ENCODE measurements around the gene HIVEP1.
"Not testable (repeated sequence)": the region's sequence is repeated elsewhere in the genome, so short reads cannot be mapped to it uniquely, and the experiment has no call there.

The HIVEP1 gene

GRCh38 chr6:12092762-12093161 lies 80.7 kb downstream of the HIVEP1 start:
- DNase-seq = no peak

- DNase-seq = no peak
Observed at GRCh38 chr6:12094689-12095088, 82.6 kb downstream of the HIVEP1 start.

GRCh38 chr6:12096342-12096741 lies 84.2 kb downstream of the HIVEP1 start:
- no peak for DNase-seq

GRCh38 chr6:12097791-12098190 lies 85.7 kb downstream of the HIVEP1 start:
- no peak for DNase-seq

GRCh38 chr6:12099623-12100338 lies 87.7 kb downstream of the HIVEP1 start:
- DNase-seq = no peak

- no peak for DNase-seq
Observed at GRCh38 chr6:12101048-12101447, 88.9 kb downstream of the HIVEP1 start.

DNA sequence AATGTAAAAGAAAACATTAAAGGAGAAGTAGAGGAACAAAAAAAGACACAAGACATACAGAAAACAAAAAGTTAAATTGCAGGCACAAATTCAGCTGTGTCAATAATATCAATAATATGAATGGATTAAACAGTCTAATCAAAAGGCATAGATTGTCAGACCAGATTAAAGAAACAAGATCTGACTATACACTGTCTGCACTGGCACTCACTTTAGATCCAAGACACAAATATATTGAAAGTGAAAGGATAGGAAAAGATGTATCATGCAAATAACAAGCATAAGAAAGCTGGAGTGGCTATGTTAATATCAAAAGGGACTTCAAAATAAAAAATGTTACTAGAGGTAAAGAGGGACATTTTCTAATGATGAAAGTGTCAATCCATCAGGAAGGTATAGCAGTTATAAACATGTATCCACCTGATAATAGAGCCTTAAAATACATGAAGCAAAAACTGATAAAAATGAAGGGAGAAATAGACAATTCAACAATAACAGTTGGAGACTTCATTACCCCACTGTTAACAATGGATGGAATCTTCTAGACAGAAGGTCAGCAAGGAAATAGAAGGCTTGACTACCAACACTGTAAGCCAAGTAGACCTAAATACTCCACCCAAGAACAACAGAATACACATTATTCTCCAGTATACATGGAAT lies 89.7 kb downstream of the HIVEP1 start:
- no peak for DNase-seq

- DNase-seq = no peak
Observed at GRCh38 chr6:12102350-12102749, 90.2 kb downstream of the HIVEP1 start.

DNA sequence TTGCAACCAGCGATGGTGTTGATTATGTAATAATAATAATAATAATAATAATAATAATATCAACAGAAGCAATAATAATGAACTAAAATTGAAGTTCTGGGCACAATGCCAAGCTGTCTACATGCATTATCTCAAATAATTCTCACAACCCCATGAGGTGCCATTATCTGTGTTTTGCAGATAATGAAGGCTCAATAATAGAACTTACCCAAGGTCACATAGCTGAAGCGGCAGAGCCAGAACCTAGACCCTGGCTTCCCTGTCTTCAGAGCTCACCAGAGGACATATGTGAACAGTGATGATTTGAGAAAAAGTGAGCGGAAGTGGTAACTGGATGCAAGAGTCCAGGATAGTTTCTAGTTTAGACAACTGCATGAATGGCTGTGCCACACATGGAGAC lies 91.0 kb downstream of the HIVEP1 start:
- no peak for DNase-seq

- DNase-seq = no peak
Observed at GRCh38 chr6:12105271-12105670, 93.2 kb downstream of the HIVEP1 start.

DNA sequence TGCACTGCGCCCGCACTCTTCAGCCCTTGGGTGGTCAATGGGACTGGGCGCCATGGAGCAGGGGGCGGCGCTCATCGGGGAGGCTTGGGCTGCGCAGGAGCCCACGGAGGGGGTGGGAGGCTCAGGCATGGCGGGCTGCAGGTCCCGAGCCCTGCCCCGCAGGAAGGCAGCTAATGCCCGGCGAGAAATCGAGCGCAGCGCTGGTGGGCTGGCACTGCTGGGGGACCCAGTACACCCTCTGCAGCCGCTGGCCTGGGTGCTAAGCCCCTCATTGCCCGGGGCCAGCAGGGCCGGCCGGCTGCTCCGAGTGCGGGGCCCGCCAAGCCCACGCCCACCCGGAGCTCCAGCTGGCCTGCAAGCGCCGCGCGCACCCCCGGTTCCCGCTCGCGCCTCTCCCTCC lies 96.3 kb downstream of the HIVEP1 start:
- not testable (repeated sequence) for DNase-seq

DNA sequence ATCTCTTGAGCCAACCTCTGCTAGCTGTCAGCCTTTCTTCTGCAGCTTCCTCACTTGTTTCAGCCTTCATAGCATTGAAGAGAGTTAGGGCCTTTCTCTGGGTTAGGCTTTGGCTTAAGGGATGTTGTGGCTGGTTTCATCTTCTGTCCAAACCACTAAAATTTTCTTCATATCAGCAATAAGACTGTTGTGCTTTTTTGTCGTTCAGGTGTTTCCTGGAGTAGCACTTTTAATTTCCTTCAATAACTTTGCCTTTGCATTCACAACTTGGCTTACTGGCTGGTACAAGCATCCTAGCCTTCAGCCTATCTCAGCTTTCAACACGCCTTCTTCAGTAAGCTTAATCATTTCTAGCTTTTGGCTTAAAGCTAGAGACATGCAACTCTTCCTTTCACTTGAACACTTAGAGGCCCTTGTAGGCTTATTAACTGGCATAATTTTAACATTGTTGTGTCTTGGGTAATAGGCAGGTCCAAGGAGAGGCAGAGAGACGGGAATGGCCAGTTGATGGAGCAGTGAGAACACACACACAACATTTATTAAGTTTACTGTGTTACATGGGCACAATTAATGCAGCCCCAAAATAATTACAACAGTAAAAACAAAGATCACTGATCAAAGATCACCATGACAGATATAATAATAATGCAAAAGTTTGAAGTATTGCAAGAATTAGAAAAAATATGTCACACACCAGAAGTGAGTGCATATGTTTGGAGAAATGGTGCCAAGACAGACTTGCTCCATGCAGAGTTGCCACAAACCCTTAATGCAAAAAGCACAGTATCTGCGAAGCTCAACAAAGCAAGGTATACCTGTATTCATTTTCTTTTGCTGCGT lies 98.6 kb downstream of the HIVEP1 start:
- no peak for DNase-seq

GRCh38 chr6:12111363-12111670 lies 99.2 kb downstream of the HIVEP1 start:
- DNase-seq = no peak

DNA sequence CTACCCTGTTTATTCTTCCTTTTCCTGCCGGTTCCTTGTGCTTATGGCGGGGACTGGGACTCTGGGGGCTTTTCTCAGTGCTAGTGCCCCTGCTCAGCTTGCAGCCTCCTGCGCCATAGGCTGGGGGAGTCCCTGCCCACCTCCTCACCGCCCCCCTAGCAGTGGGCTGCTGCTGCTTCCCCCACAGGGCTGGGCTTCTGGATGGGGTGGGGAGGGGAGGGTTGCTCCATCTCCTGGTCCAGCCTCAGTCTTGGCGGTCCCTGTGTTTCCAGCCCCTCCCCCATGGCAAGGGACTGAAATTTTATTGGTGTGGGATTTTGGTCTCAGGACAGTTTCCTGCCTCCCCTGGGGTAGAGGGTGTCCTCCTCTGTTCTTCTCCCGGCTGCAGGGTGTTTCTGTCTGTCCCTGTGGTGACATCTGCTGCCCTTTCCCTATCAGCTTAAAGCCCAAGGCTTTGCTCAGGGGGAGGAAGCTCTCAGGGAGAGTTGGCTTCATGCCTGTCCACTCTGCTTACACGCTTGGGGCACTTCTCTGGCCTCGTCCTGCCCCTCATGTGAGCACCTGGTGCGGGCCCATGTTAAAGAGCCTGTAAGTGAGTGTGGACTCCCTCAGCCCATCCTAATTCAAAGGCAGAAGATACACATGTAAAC lies 100.6 kb downstream of the HIVEP1 start:
- DNase-seq = no peak

GRCh38 chr6:12113190-12113577 lies 101.1 kb downstream of the HIVEP1 start:
- DNase-seq = no peak

DNA sequence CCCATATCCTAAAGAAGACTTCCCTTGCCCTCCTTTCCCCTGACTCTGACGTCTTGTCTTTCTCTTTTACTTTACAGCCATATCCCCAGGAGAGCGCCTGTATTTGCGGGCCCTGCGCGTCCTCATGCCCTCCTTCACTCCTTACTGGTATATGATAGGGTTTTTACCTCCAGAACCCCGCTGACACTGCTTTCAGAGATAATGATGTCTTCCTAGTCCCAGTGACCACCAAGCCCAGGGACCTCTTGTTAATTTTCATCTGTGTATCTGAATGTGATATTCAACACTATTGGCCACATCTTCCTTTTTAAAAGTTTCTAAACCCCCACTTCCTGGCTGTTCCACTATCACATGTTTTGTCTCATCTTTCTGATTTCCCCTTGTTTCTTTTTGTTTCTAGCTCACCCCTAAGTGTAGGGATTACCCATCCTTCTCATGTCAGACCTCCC lies 102.0 kb downstream of the HIVEP1 start:
- no peak for DNase-seq

GRCh38 chr6:12115001-12115400 lies 102.9 kb downstream of the HIVEP1 start:
- DNase-seq = no peak

DNA sequence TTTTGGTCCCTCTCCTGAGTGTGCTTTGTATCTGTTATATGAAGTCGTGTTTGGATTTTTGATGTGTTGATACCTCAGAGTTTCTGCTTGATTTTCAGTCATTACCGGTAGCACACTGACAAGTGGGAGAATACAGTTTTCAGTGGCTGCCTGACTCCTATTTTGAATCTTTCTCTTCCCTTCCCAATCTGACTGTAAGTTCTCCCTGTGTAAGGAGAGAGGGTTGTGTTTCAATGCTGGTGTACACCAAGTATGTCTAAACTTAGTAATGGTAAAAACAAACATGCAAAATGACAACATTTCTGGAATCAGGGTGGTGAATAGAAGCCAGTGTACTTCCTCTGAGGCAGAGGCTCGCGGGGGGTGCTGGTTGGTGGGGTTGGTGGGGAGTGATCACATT lies 103.4 kb downstream of the HIVEP1 start:
- DNase-seq = no peak

DNA sequence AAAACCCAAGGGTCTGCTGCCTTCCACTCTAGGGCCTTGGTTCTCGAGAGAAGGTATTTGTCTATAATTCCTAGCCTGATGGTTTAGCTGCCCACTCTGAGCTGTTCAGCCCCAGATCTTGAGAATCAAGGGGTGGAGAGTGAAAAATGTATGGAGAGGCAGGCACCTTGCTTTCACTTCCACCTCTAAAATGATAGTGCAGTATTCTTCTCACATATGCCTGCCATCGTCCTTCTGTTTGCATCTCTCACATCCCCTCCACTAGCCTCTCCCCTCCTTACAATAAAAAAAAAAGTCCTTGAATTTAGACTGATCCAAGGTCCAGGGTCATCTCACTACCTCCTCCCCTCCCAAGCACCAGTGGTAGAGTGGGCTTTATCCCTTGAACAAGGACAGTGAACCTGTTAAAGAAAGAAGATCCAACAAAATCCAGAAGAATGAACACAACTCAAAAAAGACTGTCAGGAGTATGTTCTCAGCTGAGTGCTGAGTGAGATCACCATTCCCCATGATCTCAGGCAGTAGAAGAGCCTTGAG lies 104.2 kb downstream of the HIVEP1 start:
- no peak for DNase-seq

DNA sequence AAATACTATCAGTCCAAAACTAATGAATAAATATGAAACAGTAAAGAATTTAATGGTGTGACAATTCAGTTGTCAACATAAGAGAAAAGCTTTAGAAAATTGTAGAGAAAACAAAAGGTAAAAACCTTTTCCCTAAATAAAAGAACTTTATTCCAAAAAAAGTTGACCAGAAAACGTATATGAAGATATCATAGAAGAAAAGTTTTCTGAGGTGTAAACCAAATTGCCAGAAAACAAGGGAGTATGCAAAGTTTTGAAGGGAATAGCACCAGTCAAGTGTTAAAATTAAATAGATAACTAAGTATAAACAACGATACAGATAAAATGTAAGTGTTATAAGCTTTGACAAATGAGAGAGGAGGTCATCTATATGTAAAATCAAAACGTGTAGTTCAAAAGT lies 104.9 kb downstream of the HIVEP1 start:
- DNase-seq = no peak

GRCh38 chr6:12118607-12119006 lies 106.5 kb downstream of the HIVEP1 start:
- no peak for DNase-seq

DNA sequence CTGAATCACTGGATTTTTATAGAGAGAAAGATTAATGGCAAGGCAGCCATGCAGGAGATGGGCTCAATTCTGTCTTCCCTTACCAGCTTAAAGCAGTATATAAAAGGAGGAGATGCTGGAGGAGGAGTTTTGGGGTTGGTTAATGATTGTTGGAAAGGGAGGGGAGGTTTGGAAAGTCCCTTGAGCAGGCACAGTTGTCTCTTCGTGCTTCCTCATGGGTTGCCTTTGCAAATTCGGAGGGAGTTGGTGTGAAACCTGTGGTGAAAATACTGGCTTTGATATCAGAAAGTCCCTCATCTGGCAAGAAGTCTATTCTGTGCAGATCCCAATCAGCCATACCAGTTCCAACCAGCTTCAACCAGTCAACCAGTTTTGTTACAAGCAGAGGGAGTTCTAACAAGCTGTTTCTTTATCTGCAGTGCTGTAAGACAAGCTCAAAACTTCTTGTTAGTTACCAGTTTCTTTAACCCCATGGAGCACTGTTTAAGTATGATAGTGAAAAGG lies 107.0 kb downstream of the HIVEP1 start:
- no peak for DNase-seq

DNA sequence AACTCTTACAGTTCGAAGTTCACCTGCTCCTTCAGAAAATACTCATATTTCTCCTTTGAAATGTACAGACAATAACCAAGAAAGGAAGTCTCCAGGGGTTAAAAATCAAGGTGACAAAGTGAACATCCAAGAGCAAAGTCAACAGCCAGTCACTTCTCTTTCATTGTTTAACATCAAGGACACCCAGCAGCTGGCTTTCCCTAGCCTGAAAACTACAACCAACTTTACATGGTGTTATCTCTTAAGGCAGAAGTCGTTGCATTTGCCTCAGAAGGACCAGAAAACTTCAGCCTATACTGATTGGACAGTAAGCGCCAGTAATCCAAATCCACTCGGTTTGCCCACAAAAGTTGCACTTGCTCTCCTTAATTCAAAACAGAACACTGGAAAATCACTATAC lies 113.3 kb downstream of the HIVEP1 start:
- DNase-seq = no peak
